DND-41 (cell line): ENCODE measurements around the gene GMPPB.

Experiments used
- EZH2 ChIP-seq: IDR thresholded peaks from 3 replicates; pipeline ENCODE4 v1.6.1; 2012; ENCODE audit warnings: borderline replicate concordance, low read depth, mild to moderate bottlenecking, moderate library complexity, low read length, inconsistent platforms; ENCODE audit not compliant: severe bottlenecking
- TF ChIP-seq, protein P1 (sequence below): IDR thresholded peaks from 2 replicates; pipeline ENCODE4 v1.5.1; 2012; ENCODE audit warnings: borderline replicate concordance, low read length, moderate library complexity, mild to moderate bottlenecking; ENCODE audit not compliant: poor library complexity, severe bottlenecking; ENCODE audit errors: extremely low read depth

DNA sequence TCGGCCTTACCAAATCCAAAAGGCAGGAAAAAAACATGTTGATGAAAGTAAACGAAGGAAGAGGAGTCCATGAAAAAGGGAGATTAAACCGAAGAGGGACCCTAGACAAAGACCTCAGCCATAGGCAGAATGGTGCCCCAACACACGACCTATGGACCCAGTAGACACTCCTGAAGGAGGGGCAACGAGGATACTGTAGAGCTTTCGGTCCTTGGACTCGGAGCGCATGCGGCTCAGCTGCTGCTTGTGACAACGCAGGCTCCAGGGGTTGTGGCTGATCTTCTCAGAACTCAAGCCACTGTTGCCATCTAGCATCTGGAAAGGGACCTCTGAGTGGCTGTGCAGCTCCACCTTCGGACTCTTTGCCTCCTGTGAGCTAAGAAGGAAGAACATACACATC is 8.8 kb upstream of the GMPPB start:
- TF ChIP-seq, protein P1, sequence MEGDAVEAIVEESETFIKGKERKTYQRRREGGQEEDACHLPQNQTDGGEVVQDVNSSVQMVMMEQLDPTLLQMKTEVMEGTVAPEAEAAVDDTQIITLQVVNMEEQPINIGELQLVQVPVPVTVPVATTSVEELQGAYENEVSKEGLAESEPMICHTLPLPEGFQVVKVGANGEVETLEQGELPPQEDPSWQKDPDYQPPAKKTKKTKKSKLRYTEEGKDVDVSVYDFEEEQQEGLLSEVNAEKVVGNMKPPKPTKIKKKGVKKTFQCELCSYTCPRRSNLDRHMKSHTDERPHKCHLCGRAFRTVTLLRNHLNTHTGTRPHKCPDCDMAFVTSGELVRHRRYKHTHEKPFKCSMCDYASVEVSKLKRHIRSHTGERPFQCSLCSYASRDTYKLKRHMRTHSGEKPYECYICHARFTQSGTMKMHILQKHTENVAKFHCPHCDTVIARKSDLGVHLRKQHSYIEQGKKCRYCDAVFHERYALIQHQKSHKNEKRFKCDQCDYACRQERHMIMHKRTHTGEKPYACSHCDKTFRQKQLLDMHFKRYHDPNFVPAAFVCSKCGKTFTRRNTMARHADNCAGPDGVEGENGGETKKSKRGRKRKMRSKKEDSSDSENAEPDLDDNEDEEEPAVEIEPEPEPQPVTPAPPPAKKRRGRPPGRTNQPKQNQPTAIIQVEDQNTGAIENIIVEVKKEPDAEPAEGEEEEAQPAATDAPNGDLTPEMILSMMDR = no peak
- TF ChIP-seq EZH2 = no peak
